HepG2 (cell line): ENCODE results near the gene KLHL21. TPM values are rescaled to one million over a fixed set of nuclear protein-coding genes. Genes with fewer than 3 reads are reported as not detected.

Experiments used
- AHR ChIP-seq: IDR thresholded peaks from 2 replicates; pipeline ENCODE4 v1.6.1; 2018; ENCODE audit warnings: missing genetic modification reagents, missing compliant biosample characterization
- KDM6A ChIP-seq: IDR thresholded peaks from 2 replicates; pipeline ENCODE4 v1.6.1; 2016; ENCODE audit warnings: low read depth
- NR1H2 ChIP-seq: sonication (generic); formaldehyde crosslinking; IDR thresholded peaks from 2 replicates; pipeline ENCODE4 v1.8.1; 2022; ENCODE audit warnings: low read depth, missing genetic modification reagents, borderline replicate concordance
- ZNF251 ChIP-seq: sonication (generic); formaldehyde crosslinking; IDR thresholded peaks from 2 replicates; pipeline ENCODE4 v1.9.0; 2021; ENCODE audit warnings: mild to moderate bottlenecking, missing genetic modification reagents
- ZNF263 ChIP-seq: sonication (generic); formaldehyde crosslinking; IDR thresholded peaks from 2 replicates; pipeline ENCODE4 v1.4.0; 2020; ENCODE audit warnings: missing genetic modification reagents
- ZNF543 ChIP-seq: sonication (generic); formaldehyde crosslinking; IDR thresholded peaks from 2 replicates; pipeline ENCODE4 v1.4.0; 2020; ENCODE audit warnings: mild to moderate bottlenecking, missing genetic modification reagents
- ZNF598 ChIP-seq: sonication (generic); formaldehyde crosslinking; IDR thresholded peaks from 2 replicates; pipeline ENCODE4 v1.5.1; 2020; ENCODE audit warnings: mild to moderate bottlenecking, missing genetic modification reagents, borderline replicate concordance
- ZNF720 ChIP-seq: sonication (generic); formaldehyde crosslinking; IDR thresholded peaks from 2 replicates; pipeline ENCODE4 v1.4.0; 2020; ENCODE audit warnings: missing genetic modification reagents
- ZNF780A ChIP-seq: sonication (generic); formaldehyde crosslinking; IDR thresholded peaks from 2 replicates; pipeline ENCODE4 v1.8.0; 2022; ENCODE audit warnings: mild to moderate bottlenecking, missing genetic modification reagents, moderate library complexity
- ZNF83 ChIP-seq: sonication (generic); formaldehyde crosslinking; IDR thresholded peaks from 2 replicates; pipeline ENCODE4 v1.4.0; 2020; ENCODE audit warnings: missing genetic modification reagents, mild to moderate bottlenecking, borderline replicate concordance
- ZNF879 ChIP-seq: sonication (generic); formaldehyde crosslinking; IDR thresholded peaks from 2 replicates; pipeline ENCODE4 v1.8.1; 2023; ENCODE audit warnings: missing genetic modification reagents
- polyA plus RNA-seq, 8 experiments: library from polyadenylated mRNA; depleted of rRNA in 3 of 8; stranded (reverse) in 7 of 8; unstranded in 1 of 8; fragments of >200 nt; fragmentation: Illumina TruSeq in 4 of 8; extraction: Trizol in 4 of 8; gene quantifications; 2 replicates each; pipeline versions ENCODE4 v1.2.1 to v1.2.3, GENCODE V29; 2011 to 2016; ENCODE audit warnings: low read depth in 4 of 8, missing spikeins in 1 of 8, mixed read lengths in 1 of 8; ENCODE audit not compliant: insufficient read depth in 1 of 8
- total RNA-seq, 5 experiments: library from RNA; depleted of rRNA; stranded (reverse); fragments of >200 nt; fragmentation: Illumina TruSeq; extraction: Trizol; gene quantifications; 2 replicates each; pipeline ENCODE4 v1.2.3, GENCODE V29; 2016; ENCODE audit warnings: low read depth in 1 of 5
- TF ChIP-seq, protein P1 (sequence below): sonication (generic); formaldehyde crosslinking; IDR thresholded peaks from 2 replicates; pipeline ENCODE4 v1.8.0; 2022; ENCODE audit warnings: missing genetic modification reagents, mild to moderate bottlenecking, moderate library complexity, borderline replicate concordance
- TF ChIP-seq, protein P2 (sequence below): IDR thresholded peaks from 2 replicates; pipeline ENCODE4 v1.6.1; 2016; ENCODE audit warnings: mild to moderate bottlenecking, missing biosample characterization, missing genetic modification reagents
- TF ChIP-seq, protein P3 (sequence below): sonication (generic); formaldehyde crosslinking; IDR thresholded peaks from 2 replicates; pipeline ENCODE4 v1.4.0; 2020; ENCODE audit warnings: missing genetic modification reagents
- TF ChIP-seq, protein P4 (sequence below): sonication (generic); formaldehyde crosslinking; IDR thresholded peaks from 2 replicates; pipeline ENCODE4 v1.4.0; 2020; ENCODE audit warnings: missing genetic modification reagents, borderline replicate concordance

KLHL21 gene
- total and polyA plus RNA-seq, 2 of the 13 experiments (the other 11 are each of a cell fraction or from before 2014, with no cell fraction given) = 14.8 to 25.0 TPM

DNA sequence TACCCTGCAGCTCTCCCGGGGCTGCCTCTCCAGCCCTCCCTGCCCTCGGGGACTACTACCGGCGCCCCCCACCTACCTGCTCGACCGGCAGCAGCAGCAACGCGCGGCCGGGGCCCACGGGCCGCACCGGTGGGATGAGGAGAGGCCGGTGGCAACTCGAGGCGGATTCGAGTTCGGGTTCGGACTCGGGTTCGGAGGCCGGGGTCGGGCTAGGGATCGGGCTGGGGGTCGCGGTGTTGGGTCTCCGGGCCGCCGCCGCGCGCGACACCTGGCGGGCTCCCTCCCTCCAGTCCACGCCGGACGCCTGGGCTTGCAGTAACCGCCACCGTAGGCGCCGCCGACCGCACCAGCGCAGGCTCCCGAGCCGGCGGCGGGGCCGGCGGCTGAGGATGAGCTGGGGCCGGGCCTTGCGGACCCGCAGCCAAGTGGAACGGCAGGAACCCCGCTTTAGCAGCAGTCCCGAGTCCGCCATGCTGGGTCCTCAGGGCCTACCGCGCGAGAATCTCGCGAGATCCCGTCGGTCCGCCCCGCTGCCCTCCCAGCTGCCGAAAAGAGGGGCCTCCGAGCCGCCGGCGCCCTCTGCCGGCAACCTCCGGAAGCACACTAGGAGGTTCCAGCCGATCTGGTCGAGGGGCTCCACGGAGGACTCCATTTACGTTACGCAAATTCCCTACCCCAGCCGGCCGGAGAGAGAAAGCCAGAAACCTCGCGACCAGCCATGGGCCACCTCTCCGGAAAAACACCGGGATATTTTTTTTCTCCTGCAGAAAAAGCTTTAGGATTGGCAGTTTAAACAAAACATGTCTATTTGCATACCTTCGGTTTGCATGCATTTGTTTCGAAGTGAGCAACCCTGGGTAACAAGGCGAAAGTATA, 48.4 kb downstream of the KLHL21 start, which contains the start of gene NOL9 (continued):
- no peak for TF ChIP-seq ZNF83 (CRISPR knock-in tag)
- TF ChIP-seq NR1H2 (CRISPR knock-in tag) = no peak
- 0 out of 2 replicates have a peak, but pooled peaks have one; percentile 64 for TF ChIP-seq ZNF543 (CRISPR knock-in tag)
- no peak for TF ChIP-seq ZNF251 (CRISPR knock-in tag)
- TF ChIP-seq ZNF879 (CRISPR knock-in tag) = no peak
- no peak for TF ChIP-seq AHR (CRISPR knock-in tag)
- TF ChIP-seq, protein P1, sequence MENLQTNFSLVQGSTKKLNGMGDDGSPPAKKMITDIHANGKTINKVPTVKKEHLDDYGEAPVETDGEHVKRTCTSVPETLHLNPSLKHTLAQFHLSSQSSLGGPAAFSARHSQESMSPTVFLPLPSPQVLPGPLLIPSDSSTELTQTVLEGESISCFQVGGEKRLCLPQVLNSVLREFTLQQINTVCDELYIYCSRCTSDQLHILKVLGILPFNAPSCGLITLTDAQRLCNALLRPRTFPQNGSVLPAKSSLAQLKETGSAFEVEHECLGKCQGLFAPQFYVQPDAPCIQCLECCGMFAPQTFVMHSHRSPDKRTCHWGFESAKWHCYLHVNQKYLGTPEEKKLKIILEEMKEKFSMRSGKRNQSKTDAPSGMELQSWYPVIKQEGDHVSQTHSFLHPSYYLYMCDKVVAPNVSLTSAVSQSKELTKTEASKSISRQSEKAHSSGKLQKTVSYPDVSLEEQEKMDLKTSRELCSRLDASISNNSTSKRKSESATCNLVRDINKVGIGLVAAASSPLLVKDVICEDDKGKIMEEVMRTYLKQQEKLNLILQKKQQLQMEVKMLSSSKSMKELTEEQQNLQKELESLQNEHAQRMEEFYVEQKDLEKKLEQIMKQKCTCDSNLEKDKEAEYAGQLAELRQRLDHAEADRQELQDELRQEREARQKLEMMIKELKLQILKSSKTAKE (CRISPR knock-in tag) = no peak
- TF ChIP-seq ZNF720 (CRISPR knock-in tag) = no peak
- TF ChIP-seq KDM6A (CRISPR knock-in tag) = no peak
- TF ChIP-seq, protein P2, sequence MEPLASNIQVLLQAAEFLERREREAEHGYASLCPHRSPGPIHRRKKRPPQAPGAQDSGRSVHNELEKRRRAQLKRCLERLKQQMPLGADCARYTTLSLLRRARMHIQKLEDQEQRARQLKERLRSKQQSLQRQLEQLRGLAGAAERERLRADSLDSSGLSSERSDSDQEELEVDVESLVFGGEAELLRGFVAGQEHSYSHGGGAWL (CRISPR knock-in tag) = peak; percentile 53; the same call in 1 of the 2 replicates
- TF ChIP-seq ZNF263 = peak; percentile 77
- no peak for TF ChIP-seq ZNF598 (CRISPR knock-in tag)
- TF ChIP-seq, protein P3, sequence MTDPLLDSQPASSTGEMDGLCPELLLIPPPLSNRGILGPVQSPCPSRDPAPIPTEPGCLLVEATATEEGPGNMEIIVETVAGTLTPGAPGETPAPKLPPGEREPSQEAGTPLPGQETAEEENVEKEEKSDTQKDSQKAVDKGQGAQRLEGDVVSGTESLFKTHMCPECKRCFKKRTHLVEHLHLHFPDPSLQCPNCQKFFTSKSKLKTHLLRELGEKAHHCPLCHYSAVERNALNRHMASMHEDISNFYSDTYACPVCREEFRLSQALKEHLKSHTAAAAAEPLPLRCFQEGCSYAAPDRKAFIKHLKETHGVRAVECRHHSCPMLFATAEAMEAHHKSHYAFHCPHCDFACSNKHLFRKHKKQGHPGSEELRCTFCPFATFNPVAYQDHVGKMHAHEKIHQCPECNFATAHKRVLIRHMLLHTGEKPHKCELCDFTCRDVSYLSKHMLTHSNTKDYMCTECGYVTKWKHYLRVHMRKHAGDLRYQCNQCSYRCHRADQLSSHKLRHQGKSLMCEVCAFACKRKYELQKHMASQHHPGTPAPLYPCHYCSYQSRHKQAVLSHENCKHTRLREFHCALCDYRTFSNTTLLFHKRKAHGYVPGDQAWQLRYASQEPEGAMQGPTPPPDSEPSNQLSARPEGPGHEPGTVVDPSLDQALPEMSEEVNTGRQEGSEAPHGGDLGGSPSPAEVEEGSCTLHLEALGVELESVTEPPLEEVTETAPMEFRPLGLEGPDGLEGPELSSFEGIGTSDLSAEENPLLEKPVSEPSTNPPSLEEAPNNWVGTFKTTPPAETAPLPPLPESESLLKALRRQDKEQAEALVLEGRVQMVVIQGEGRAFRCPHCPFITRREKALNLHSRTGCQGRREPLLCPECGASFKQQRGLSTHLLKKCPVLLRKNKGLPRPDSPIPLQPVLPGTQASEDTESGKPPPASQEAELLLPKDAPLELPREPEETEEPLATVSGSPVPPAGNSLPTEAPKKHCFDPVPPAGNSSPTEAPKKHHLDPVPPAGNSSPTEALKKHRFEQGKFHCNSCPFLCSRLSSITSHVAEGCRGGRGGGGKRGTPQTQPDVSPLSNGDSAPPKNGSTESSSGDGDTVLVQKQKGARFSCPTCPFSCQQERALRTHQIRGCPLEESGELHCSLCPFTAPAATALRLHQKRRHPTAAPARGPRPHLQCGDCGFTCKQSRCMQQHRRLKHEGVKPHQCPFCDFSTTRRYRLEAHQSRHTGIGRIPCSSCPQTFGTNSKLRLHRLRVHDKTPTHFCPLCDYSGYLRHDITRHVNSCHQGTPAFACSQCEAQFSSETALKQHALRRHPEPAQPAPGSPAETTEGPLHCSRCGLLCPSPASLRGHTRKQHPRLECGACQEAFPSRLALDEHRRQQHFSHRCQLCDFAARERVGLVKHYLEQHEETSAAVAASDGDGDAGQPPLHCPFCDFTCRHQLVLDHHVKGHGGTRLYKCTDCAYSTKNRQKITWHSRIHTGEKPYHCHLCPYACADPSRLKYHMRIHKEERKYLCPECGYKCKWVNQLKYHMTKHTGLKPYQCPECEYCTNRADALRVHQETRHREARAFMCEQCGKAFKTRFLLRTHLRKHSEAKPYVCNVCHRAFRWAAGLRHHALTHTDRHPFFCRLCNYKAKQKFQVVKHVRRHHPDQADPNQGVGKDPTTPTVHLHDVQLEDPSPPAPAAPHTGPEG (CRISPR knock-in tag) = no peak
- TF ChIP-seq ZNF780A (CRISPR knock-in tag) = no peak
- TF ChIP-seq, protein P4, sequence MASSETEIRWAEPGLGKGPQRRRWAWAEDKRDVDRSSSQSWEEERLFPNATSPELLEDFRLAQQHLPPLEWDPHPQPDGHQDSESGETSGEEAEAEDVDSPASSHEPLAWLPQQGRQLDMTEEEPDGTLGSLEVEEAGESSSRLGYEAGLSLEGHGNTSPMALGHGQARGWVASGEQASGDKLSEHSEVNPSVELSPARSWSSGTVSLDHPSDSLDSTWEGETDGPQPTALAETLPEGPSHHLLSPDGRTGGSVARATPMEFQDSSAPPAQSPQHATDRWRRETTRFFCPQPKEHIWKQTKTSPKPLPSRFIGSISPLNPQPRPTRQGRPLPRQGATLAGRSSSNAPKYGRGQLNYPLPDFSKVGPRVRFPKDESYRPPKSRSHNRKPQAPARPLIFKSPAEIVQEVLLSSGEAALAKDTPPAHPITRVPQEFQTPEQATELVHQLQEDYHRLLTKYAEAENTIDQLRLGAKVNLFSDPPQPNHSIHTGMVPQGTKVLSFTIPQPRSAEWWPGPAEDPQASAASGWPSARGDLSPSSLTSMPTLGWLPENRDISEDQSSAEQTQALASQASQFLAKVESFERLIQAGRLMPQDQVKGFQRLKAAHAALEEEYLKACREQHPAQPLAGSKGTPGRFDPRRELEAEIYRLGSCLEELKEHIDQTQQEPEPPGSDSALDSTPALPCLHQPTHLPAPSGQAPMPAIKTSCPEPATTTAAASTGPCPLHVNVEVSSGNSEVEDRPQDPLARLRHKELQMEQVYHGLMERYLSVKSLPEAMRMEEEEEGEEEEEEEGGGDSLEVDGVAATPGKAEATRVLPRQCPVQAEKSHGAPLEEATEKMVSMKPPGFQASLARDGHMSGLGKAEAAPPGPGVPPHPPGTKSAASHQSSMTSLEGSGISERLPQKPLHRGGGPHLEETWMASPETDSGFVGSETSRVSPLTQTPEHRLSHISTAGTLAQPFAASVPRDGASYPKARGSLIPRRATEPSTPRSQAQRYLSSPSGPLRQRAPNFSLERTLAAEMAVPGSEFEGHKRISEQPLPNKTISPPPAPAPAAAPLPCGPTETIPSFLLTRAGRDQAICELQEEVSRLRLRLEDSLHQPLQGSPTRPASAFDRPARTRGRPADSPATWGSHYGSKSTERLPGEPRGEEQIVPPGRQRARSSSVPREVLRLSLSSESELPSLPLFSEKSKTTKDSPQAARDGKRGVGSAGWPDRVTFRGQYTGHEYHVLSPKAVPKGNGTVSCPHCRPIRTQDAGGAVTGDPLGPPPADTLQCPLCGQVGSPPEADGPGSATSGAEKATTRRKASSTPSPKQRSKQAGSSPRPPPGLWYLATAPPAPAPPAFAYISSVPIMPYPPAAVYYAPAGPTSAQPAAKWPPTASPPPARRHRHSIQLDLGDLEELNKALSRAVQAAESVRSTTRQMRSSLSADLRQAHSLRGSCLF (CRISPR knock-in tag) = peak; percentile 45; the same call in 1 of the 2 replicates
